Spleen (tissue), 7 donors: ENCODE data around the gene PROM2.

ENCODE experiments used
- CTCF ChIP-seq, 11 experiments: fragments of 200-600 bp in 7 of 11; fragments of 450-650 bp in 4 of 11; sonication (generic) in 4 of 11; IDR thresholded peaks in 8 of 11; conservative IDR thresholded peaks in 3 of 11; 1 replicate in 7 of 11; 2 replicates in 4 of 11; pipeline versions ENCODE4 v1.4.0 to v1.8.0; 2016 to 2021; ENCODE audit warnings: antibody characterized with exemption in 11 of 11, inconsistent platforms in 4 of 11, mild to moderate bottlenecking in 1 of 11
- POLR2A ChIP-seq, 3 donors: fragments of 450-650 bp; IDR thresholded peaks; one replicate each; pipeline ENCODE4 v1.5.1; 2017; ENCODE audit warnings: antibody characterized with exemption in 3 of 3, mild to moderate bottlenecking in 1 of 3
- POLR2AphosphoS5 ChIP-seq, 3 donors: sonication (generic); formaldehyde crosslinking; IDR thresholded peaks; one replicate each; pipeline ENCODE4 v1.5.1; 2017; ENCODE audit warnings: antibody characterized with exemption in 3 of 3
- donor health status: DM: no; HTN: no; CAD: no; lungs with moderate emphysema.
- donor health status: DM: no; HTN: no; CAD: no.
- donor health status: DM: no; HTN: no; CAD: no.

GRCh38 chr2:95291222-95291621 is 17.0 kb downstream of the PROM2 start:
- TF ChIP-seq CTCF (IDR thresholded peaks at IDR 0.05 in 8 of 11, conservative IDR thresholded peaks at IDR 0.05 in 3 of 11) (no peak), POLR2AphosphoS5 (IDR thresholded peaks at IDR 0.05) (no peak), POLR2A (IDR thresholded peaks at IDR 0.05) (no peak)
